CD4-positive, alpha-beta memory T cell (primary cell): ENCODE results near the gene H2AZ2. TPM values are rescaled to one million over a fixed set of nuclear protein-coding genes. Genes with fewer than 3 reads are reported as not detected.
"Not testable (repeated sequence)": the region's sequence is repeated elsewhere in the genome, so short reads cannot be mapped to it uniquely, and the experiment has no call there.

Source experiments
- CTCF ChIA-PET: fragments of 350-600 bp; sonication (Branson Sonifier 250); formaldehyde crosslinking; loops from one replicate; lab custom pipeline; 2021; ENCODE audit warnings: inconsistent platforms; ENCODE audit not compliant: partially characterized antibody; lab: Charles Lee
- POLR2A ChIA-PET: fragments of 350-600 bp; sonication (Branson Sonifier 250); formaldehyde crosslinking; loops from one replicate; lab custom pipeline; 2021; ENCODE audit not compliant: partially characterized antibody; lab: Charles Lee
- DNase-seq, 5 donors: peaks; one replicate each; pipeline versions ENCODE4 v3.0.0 to v3.0.0-alpha.2; 2020 to 2022; ENCODE audit warnings: mixed read lengths in 1 of 5
- H3K27ac ChIP-seq: one replicate; pipeline ENCODE4 v1.7.0; 2013; ENCODE audit warnings: low read depth, low read length
- H3K27me3 ChIP-seq: 2 replicates; pipeline ENCODE4 v1.7.0; 2013; ENCODE audit warnings: mild to moderate bottlenecking, low read length, moderate library complexity; ENCODE audit not compliant: insufficient read depth
- H3K36me3 ChIP-seq: 2 replicates; pipeline ENCODE4 v1.7.0; 2013; ENCODE audit warnings: mild to moderate bottlenecking, low read length, moderate library complexity; ENCODE audit not compliant: insufficient read depth
- H3K4me1 ChIP-seq: 2 replicates; pipeline ENCODE4 v1.7.0; 2013; ENCODE audit warnings: mild to moderate bottlenecking, low read length, moderate library complexity; ENCODE audit not compliant: insufficient read depth
- H3K4me3 ChIP-seq, 2 donors: one replicate each; pipeline ENCODE4 v1.7.0; 2013; ENCODE audit warnings: low read length in 2 of 2, mild to moderate bottlenecking in 1 of 2
- H3K9me3 ChIP-seq, 2 donors: one replicate each; pipeline ENCODE4 v1.7.0; 2013; ENCODE audit warnings: low read length in 2 of 2, control low read depth in 1 of 2; ENCODE audit not compliant: control insufficient read depth in 1 of 2
- H3K27ac Mint-ChIP-seq, 7 donors: one replicate each; pipeline ENCODE4 v1.8.0; 2020 to 2021; ENCODE audit warnings: mixed read lengths in 7 of 7, mild to moderate bottlenecking in 6 of 7, inconsistent platforms in 3 of 7, moderate library complexity in 3 of 7
- H3K27me3 Mint-ChIP-seq, 2 donors: one replicate each; pipeline ENCODE4 v1.8.0; 2020 to 2021; ENCODE audit warnings: mixed read lengths in 2 of 2
- H3K36me3 Mint-ChIP-seq, 2 donors: one replicate each; pipeline ENCODE4 v1.8.0; 2020 to 2021; ENCODE audit warnings: mixed read lengths in 2 of 2, inconsistent platforms in 1 of 2, mild to moderate bottlenecking in 1 of 2
- H3K4me1 Mint-ChIP-seq, 4 donors: one replicate each; pipeline ENCODE4 v1.8.0; 2020 to 2021; ENCODE audit warnings: mixed read lengths in 4 of 4, mild to moderate bottlenecking in 1 of 4
- H3K4me3 Mint-ChIP-seq, 8 donors: one replicate each; pipeline ENCODE4 v1.8.0; 2020 to 2021; ENCODE audit warnings: mixed read lengths in 8 of 8, mild to moderate bottlenecking in 7 of 8, moderate library complexity in 6 of 8, inconsistent platforms in 3 of 8
- H3K9me3 Mint-ChIP-seq, 8 donors: one replicate each; pipeline ENCODE4 v1.8.0; 2020 to 2021; ENCODE audit warnings: mixed read lengths in 8 of 8, mild to moderate bottlenecking in 5 of 8, inconsistent platforms in 3 of 8, moderate library complexity in 1 of 8
- intact Hi-C: fragments of 100-400 bp; cut with micrococcal nuclease; formaldehyde crosslinking; loops from one replicate; pipeline ENCODE4 v1.15.1; 2023
- polyA plus RNA-seq, 2 donors: library from polyadenylated mRNA; unstranded; fragments of 300-500 nt; fragmentation: Illumina TruSeq; gene quantifications; one replicate each; pipeline ENCODE4 v1.2.3, GENCODE V29; 2021
- total RNA-seq, 2 experiments: library from RNA; stranded (reverse); gene quantifications; one replicate each; pipeline ENCODE4 v1.2.3, GENCODE V29; 2021

Gene H2AZ2
- total and polyA plus RNA-seq, 4 experiments from 2014 or later: 168 to 236 (median 200) TPM

DNA sequence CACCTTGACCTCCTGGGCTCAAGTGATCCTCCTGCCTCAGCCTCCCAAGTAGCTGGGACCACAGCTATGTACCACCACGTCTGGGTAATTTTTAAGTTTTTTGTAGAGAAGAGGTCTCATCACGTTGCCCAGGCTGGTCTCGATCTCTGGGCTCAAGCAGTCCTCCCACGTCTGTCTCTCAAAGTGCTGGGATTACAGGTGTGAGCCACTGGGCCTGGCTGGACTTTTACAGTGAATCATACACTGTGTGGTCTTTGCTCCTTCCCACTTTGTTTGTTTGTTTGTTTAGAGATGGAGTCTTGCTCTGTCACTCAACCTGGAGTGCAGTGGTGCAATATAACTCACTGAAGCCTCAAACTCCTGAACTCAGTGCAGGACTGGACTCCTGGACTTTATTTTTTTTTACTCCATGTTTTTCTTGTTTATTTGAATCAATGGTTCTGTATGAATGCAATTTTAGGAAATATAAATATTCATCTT lies 38.9 kb downstream of the H2AZ2 start:
- Histone ChIP-seq H3K27me3 (no peaks in the 10 kb centered on the region), H3K4me1 (no peaks in the 10 kb centered on the region), H3K4me3 (no peak overlapping the region), H3K27ac (no peak overlapping the region), H3K36me3 (peaks cover 3% of the 10 kb centered on the region), H3K9me3 (no peaks in the 10 kb centered on the region)
- POLR2A ChIA-PET: interaction anchor here (1.3 kb wide), 1 partner anchor 203 kb away, joined by 4 read pairs; the partner anchor contains the start of gene OGDH
- no peaks in the 10 kb centered on the region for H3K27me3 Mint-ChIP-seq
- H3K4me3 Mint-ChIP-seq: no peak overlapping the region
- H3K36me3 Mint-ChIP-seq: peaks cover 0 to 6% of the 10 kb centered on the region in 2 donors
- CTCF ChIA-PET: no interaction called here
- DNase-seq: no peak
- H3K9me3 Mint-ChIP-seq: no peaks in the 10 kb centered on the region
- intact Hi-C loops: no loop called here
- H3K4me1 Mint-ChIP-seq: peaks cover 0 to 4% (median 0%) of the 10 kb centered on the region in 4 donors
- peak overlapping the region in 2 of 7 donors; percentile 35 for H3K27ac Mint-ChIP-seq

DNA sequence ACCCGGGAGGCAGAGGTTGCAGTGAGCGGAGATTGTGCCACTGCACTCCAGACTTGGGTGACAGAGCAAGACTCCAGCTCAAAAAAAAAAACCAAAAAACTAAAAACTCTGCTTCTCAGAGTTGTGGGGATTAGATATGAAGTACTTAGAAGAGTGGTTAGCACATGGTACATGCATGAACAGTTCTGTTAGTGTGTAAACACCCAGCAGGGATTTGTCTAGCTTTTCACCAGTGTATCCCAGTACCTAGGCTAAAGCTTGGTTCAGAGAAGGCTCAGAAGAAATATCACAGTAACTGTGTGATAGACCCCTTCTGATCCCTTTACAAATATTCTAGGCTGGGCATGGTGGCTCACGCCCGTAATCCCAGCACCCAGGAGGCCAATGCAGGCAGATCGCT lies 41.9 kb downstream of the H2AZ2 start:
- CTCF ChIA-PET: interaction anchor here (0.5 to 1.0 kb wide), 2 partner anchors 41 to 271 kb away, joined by 3 to 4 read pairs; no protein-coding TSS in a partner anchor
- H3K4me3 ChIP-seq: no peak overlapping the region
- H3K27ac ChIP-seq: no peak overlapping the region
- H3K9me3 ChIP-seq: no peaks in the 10 kb centered on the region
- Mint-ChIP-seq H3K9me3 (no peaks in the 10 kb centered on the region), H3K4me3 (no peak overlapping the region), H3K36me3 (peaks cover 18 to 28% of the 10 kb centered on the region in 2 donors), H3K27me3 (no peaks in the 10 kb centered on the region), H3K27ac (peak overlapping the region in 2 of 7 donors; percentile 35), H3K4me1 (peaks cover 1 to 16% (median 8%) of the 10 kb centered on the region in 4 donors)
- H3K4me1 ChIP-seq: no peaks in the 10 kb centered on the region
- DNase-seq: no peak
- no peaks in the 10 kb centered on the region for H3K27me3 ChIP-seq
- intact Hi-C loops: no loop called here
- H3K36me3 ChIP-seq: peaks cover 28% of the 10 kb centered on the region
- POLR2A ChIA-PET: no interaction called here

DNA sequence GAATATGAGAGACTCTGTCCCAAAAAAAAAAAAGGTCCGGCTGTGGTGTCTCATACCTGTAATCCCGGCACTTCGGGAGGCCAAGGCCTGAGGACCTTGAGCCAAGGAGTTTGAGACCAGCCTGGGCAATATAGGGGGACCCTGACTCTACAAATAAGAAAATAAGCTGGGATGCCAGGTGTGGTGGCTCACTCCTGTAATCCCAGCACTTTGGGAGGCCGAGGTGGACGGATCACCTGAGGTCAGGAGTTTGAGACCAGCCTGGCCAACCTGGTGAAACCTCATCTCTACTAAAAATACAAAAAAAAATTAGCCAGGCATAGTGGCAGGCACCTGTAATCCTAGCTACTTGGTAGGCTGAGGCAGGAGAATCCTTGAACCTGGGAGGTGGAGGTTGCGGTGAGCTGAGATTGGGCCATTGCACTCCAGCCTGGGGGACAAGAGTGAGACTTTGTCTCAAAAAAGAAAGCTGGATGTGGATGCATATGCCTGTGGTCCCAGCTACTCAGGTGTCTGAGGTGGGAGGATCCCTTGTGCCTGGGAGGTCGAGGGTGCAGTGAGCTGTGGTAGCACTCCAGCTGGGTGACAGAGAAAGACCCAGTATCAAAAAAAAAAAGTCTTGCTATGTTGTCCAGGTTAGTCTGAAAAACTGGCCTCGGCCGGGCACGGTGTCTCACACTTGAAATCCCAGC lies 43.9 kb downstream of the H2AZ2 start:
- peaks cover 32 to 46% of the 10 kb centered on the region in 2 donors for H3K36me3 Mint-ChIP-seq
- intact Hi-C loops: not testable (repeated sequence)

DNA sequence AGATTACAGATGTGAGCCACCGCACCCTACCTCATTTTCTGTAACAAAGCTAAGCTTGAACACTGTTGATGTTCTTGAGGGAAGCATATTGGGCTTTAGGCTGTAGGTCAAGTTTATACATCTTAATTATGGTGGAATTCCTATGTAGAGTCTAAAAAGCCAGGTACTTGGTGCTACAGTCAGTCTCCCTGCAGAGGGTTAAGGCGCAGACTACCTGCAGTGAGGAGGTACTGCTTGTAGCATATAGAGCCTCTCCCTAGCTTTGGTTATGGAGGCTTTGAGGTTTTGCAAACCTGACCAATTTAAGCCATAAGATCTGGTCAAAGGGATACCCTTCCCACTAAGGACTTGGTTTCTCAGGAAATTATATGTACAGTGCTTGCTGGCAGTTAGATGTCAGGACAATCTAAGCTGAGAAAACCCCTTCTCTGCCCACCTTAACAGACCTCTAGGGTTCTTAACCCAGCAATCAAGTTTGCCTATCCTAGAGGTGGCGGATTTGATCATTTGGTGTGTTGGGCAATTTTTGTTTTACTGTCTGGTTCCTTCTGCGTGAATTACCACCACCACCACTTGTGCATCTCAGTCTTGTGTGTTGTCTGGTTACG lies 45.4 kb downstream of the H2AZ2 start:
- H3K27me3 Mint-ChIP-seq: no peaks in the 10 kb centered on the region
- Histone ChIP-seq H3K27ac (no peak overlapping the region), H3K36me3 (peaks cover 52% of the 10 kb centered on the region), H3K27me3 (no peaks in the 10 kb centered on the region), H3K4me1 (peaks cover 27% of the 10 kb centered on the region), H3K9me3 (no peaks in the 10 kb centered on the region), H3K4me3 (no peak overlapping the region)
- peaks cover 32 to 57% of the 10 kb centered on the region in 2 donors for H3K36me3 Mint-ChIP-seq
- H3K4me3 Mint-ChIP-seq: peak overlapping the region in 1 of 8 donors; percentile 12
- no peaks in the 10 kb centered on the region for H3K9me3 Mint-ChIP-seq
- ChIA-PET CTCF (interaction anchor here (0.6 kb wide), 2 partner anchors 33 to 56 kb away, joined by 3 to 4 read pairs; no protein-coding TSS in a partner anchor), POLR2A (interaction anchor here (0.7 kb wide), 1 partner anchor 14 kb away, joined by 3 read pairs; no protein-coding TSS in a partner anchor)
- intact Hi-C loops: no loop called here
- peak overlapping the region in 2 of 7 donors; percentile 68 to 73 for H3K27ac Mint-ChIP-seq
- peaks cover 15 to 46% (median 30%) of the 10 kb centered on the region in 4 donors for H3K4me1 Mint-ChIP-seq
- no peak for DNase-seq

More for the DNA sequence above, 43.9 kb downstream of the H2AZ2 start:
- H3K9me3 ChIP-seq, DNase-seq, H3K9me3 Mint-ChIP-seq, H3K27me3 ChIP-seq, H3K4me3 Mint-ChIP-seq, H3K27me3 Mint-ChIP-seq, H3K27ac ChIP-seq, CTCF ChIA-PET, H3K4me3 ChIP-seq: not testable (repeated sequence)
- peaks cover 13% of the 10 kb centered on the region for H3K4me1 ChIP-seq
- Mint-ChIP-seq H3K4me1 (peaks cover 6 to 32% (median 17%) of the 10 kb centered on the region in 4 donors), H3K27ac (peak overlapping the region in 1 of 7 donors; percentile 35)
- H3K36me3 ChIP-seq: peaks cover 43% of the 10 kb centered on the region
- POLR2A ChIA-PET: interaction anchor here (0.6 to 2.0 kb wide), 3 partner anchors 81 to 345 kb away, joined by 3 to 4 read pairs (median 3); partner anchors contain the start of gene PURB

DNA sequence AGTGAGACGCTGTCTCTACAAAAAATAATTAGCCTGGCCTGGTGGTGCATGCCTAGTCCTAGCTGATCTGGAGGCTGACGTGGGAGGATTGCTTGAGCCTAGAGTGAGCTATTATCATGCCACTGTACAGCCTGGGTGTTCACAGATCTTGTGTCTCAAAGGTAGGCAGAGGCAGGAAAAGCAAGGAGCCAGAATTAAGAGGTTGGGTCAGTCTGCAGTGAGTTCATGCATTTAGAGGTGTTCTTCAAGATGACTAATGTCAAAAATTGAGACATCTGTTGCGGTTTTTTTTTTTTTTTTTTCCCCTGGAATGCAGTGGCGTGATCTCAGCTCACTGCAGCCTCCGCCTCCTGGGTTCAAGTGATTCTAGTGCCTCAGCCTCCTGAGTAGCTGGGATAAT lies 46.0 kb downstream of the H2AZ2 start:
- H3K4me3 ChIP-seq: no peak overlapping the region
- H3K27ac Mint-ChIP-seq: peak overlapping the region in 6 of 7 donors; percentile 0 to 83 (median 57)
- no peaks in the 10 kb centered on the region for H3K9me3 Mint-ChIP-seq
- no peak overlapping the region for H3K27ac ChIP-seq
- peaks cover 32 to 61% of the 10 kb centered on the region in 2 donors for H3K36me3 Mint-ChIP-seq
- H3K9me3 ChIP-seq: no peaks in the 10 kb centered on the region
- intact Hi-C loops: no loop called here
- H3K4me3 Mint-ChIP-seq: no peak overlapping the region
- DNase-seq: no peak
- peaks cover 16 to 51% (median 32%) of the 10 kb centered on the region in 4 donors for H3K4me1 Mint-ChIP-seq
- H3K36me3 ChIP-seq: peaks cover 52% of the 10 kb centered on the region
- ChIA-PET POLR2A (interaction anchor here (0.7 kb wide), 1 partner anchor 15 kb away, joined by 3 read pairs; no protein-coding TSS in a partner anchor), CTCF (interaction anchor here (0.6 kb wide), 1 partner anchor 57 kb away, joined by 3 read pairs; no protein-coding TSS in a partner anchor)
- peaks cover 28% of the 10 kb centered on the region for H3K4me1 ChIP-seq
- H3K27me3 ChIP-seq: no peaks in the 10 kb centered on the region
- no peaks in the 10 kb centered on the region for H3K27me3 Mint-ChIP-seq

DNA sequence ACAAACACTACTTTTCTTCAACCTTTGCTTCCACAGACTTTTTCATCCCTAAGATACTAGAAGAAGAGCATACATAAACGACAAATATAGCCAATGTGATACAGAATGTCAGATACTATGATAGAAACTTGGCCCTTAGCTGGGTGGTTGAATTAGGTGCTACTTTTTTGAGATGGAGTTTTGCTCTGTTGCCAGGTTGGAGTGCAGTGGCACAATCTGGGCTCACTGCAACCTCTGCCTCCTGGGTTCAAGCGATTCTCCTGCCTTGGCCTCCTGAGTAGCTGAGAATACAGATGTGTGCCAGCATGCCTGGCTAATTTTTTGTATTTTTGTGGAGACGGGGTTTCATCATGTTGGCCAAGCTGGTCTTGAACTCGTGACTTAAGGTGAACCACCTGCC lies 47.9 kb downstream of the H2AZ2 start:
- Mint-ChIP-seq H3K4me1 (peaks cover 18 to 62% (median 30%) of the 10 kb centered on the region in 4 donors), H3K9me3 (peaks cover 0 to 4% (median 0%) of the 10 kb centered on the region in 8 donors), H3K4me3 (peak overlapping the region in 2 of 8 donors; percentile 10 to 12), H3K36me3 (peaks cover 32 to 61% of the 10 kb centered on the region in 2 donors), H3K27ac (peak overlapping the region; percentile 11 to 81 (median 49)), H3K27me3 (no peaks in the 10 kb centered on the region)
- Histone ChIP-seq H3K9me3 (no peaks in the 10 kb centered on the region), H3K4me3 (no peak overlapping the region), H3K4me1 (peaks cover 34% of the 10 kb centered on the region), H3K36me3 (peaks cover 52% of the 10 kb centered on the region), H3K27ac (peak overlapping the region; percentile 27), H3K27me3 (no peaks in the 10 kb centered on the region)
- DNase-seq: no peak
- intact Hi-C loops: loop anchor here (10.0 kb wide), 1 partner anchor 95 kb away; no protein-coding TSS in a partner anchor
- ChIA-PET POLR2A (interaction anchor here (0.6 to 3.5 kb wide), 4 partner anchors 46 to 218 kb away, joined by 3 to 28 read pairs (median 4); partner anchors contain the start of gene TMED4), CTCF (interaction anchor here (0.9 to 1.0 kb wide), 2 partner anchors 24 to 151 kb away, joined by 3 to 4 read pairs; no protein-coding TSS in a partner anchor)
